DMS 273 treated with DMSO at 0.1 percent for 48 hours (cell line): Measurements from ENCODE around the gene ADORA3.
"Not testable (repeated sequence)": the region's sequence is repeated elsewhere in the genome, so short reads cannot be mapped to it uniquely, and the experiment has no call there.

Source experiments
- DNase-seq: peaks from one replicate; lab custom pipeline; 2025; lab: John Stamatoyannopoulos, UW

The ADORA3 gene

DNA sequence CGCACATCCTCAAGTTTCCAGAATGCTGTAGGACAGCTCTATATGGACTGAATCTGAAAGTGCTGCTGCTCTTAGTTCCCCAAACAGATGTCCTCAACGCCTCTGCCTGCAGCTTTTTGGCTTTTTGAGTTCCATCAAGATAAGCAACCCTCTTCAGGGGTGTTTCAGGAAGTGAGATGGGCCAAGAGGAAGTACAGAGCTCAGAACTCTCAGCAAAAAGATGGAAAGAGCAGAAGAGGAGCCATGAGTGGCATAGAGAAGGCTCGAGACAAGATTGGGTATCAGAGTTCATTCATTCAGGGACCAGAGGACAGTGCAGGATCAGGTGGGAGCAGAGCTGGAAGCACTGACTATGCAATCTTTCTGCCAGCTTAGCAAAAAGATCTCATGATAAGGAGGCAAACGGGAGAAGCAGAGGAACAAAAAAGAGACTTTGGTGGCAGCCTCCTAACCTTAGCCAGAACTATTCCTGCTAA is at the start of gene ADORA3, which contains the start of gene TMIGD3:
Gene ADORA3 (minus strand): TSS at position 49 of the 476 bp plus-strand sequence. CDS start 279 bp downstream, outside the sequence.
Gene TMIGD3 (minus strand): TSS at position 49 of the 476 bp plus-strand sequence. CDS start 279 bp downstream, outside the sequence.
- DNase-seq: no peak

GRCh38 chr1:111553196-111553595 is 49.8 kb upstream of the ADORA3 start:
- no peak for DNase-seq

- no peak for DNase-seq
These were observed 49.2 kb upstream of the ADORA3 start for GRCh38 chr1:111552587-111552986.

DNA sequence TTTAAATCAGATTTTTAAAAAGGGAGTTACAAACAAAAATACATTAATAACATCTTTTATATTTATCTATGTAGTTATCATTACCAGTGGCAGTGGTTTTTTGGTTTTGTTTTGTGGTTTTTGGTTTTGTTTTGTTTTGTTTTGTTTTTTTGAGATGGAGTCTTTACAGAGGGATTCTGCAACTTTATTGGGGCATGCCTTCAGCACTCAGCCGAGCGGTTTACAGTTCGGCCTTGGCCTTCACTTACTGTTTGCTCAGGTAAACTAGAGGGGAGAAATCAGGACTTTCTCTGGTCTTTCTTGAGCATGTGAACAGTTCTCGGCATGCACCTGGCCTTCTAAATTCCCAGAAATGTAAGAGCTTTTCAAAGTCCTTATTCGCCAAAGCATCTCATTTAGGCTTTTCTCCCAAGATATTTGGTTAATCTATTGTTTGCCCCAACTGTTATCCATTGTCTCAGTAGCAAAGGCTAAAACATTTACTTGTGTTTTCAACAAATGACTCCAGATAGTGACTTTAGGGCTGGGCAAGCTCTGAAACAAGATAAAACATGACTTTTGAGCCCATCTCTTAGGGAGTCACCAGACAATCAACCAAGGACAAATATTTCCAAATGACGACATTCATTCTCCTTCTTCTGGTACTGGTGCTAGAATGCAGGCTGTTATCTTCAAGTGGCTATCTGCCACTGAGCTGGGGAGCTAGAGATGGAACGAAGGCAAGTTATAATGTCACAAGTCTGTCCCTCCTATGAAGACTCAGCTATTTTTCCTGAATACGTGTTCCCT is 48.4 kb upstream of the ADORA3 start:
- no peak for DNase-seq

DNA sequence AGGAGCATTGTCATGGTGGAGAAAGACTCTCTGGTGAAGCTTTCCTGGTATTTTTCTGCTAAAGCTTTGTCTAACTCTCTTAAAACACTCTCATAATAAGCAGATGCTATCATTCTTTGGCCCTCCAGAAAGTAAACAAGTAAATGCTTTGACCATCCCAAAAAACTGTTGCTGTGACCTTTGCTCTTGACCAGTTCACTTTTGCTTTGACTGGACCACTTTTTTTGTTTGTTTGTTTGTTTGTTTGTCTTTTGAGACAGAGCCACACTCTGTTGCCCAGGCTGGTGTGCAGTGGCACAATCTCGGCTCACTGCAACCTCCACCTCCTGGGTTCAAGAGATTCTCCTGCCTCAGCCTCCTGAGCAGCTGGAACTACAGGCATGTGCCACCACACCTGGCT is 44.4 kb upstream of the ADORA3 start:
- not testable (repeated sequence) for DNase-seq

- DNase-seq: no peak
These were observed 38.8 kb upstream of the ADORA3 start for GRCh38 chr1:111542187-111542586.

DNA sequence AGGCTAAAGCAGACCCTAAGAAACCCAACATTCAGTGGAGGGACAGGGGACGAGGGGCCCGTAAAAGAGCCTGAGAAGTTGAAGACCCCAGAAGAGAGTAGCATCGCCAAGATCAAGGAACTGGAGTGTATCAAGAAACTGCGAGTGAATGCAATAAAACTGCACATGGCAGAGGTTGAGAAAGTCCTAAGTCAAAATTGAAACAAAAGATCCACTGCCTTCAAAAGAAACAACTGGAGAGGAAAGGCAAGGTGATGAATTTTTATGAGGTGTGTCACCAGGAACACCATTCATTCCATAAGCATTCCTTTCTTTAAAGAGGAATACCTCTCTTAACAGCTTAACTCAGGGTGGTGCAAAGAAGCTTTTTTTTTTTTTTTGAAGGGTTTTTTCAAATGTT is 38.3 kb upstream of the ADORA3 start:
- DNase-seq: no peak

DNA sequence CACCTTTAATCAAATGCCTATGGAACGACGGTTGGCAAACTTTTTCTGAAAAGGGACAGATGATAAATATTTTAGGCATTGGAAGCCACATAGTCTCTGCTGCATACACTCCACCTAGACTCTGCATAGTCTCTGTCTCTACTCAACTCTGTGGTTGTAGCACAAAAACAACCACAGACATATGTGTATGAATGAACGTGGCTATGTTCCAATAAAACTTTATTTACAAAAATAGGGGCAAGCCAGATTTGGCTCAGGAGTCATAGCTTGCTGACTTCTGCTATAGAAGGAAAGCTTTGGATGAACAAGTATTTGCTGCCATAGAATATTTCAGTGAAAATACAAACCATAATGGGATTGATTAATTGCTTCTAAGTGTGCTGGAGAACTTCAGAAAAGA is 37.5 kb upstream of the ADORA3 start:
- no peak for DNase-seq

- DNase-seq: no peak
These were observed 35.1 kb upstream of the ADORA3 start for GRCh38 chr1:111538343-111539025.

DNA sequence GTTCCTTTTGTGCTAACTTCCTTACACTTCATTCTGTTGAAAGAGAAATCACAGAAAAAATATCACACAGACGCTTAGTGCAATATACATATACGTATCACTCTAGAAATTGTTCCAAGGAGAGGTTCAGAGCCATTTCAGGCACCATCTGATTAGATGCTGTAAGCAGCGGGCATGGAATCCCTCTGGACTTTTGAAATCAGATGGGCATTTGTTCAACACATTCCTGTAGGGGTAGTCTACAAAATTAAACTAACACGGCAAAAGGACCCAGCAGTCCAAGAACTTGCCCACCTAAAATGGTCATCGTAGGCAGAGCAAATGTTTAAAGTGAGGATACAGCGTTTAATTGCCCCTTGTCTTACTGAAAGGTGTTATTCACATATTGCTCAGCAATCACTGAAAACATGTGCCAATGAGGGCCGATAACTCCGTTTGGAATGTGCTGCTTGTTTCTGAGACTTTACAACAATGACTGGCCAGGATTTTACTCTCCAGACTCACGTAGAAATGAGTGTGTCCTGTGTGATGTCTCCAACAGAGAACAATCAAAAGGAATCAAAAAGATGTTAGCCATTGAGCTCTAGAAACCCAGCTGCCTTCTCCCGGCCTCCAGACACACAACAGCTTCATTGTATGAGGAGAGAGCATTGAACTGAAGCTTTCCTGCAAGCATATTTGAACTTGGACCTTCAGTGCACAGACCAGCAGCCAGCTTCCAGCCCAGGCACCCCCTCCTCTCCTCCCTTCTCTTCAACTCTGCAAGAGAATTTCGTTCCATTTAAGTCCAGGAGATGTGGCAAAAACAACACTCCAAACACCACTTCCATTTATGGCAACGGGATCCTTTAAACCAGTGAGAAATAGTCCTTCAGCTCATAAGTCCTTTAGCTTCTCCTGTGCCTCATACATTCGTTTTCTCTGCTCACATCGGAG is 32.1 kb upstream of the ADORA3 start:
- no peak for DNase-seq

DNA sequence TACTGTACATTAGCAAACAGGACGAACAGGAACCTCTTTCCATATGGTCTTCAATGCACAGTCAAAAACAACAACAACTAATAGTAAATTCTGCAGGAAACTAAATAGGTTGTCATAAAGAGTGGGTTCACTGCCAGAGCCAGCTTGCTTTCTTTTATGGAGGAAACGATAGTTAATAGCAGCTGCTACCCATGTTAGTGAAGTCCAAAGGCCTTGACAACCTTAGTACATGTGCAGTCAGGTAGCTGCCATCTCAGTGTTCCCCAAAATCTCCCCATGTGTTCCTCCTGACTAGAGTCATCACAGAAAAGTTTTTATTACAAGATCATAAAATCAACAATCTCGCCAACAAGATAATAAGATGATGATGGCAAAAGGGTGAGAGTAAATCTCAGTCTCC is 16.6 kb upstream of the ADORA3 start:
- DNase-seq: no peak

DNA sequence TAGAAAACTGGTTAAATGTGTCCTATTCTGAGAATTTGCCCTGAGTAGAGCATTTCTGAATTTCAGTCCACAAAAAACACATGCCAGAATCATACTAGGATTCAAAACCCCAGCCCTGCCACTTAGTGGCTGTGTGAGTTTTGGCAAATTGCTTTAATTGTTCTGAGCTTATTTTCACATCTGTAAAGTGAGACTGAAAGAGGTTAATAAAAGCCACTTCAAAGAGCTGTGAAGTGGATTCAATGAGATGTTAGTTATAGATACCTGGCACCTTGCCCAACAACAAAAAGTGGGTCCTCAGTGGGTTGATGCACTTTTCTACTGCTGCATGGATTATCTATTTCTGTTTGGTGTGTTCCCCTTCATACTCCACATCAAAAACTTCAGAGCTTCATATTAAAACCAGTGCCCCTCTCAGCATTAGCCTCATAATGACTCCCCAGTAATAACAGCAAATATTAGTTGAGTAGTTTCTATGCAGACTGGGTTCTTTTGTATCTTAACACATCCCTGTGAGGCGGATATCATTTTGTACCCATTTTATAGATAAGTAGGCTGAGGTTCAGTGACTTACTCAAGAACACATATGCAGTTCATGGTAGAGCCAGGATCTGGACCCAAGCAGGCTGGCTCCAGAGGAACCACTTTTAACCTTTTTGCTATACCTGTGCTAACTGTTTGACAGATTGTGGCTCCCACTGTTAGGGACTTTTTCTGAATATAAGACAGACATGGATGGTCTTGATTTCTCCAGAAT is 14.2 kb upstream of the ADORA3 start:
- no peak for DNase-seq

- no peak for DNase-seq
These were observed 12.6 kb upstream of the ADORA3 start for GRCh38 chr1:111516005-111516535.

GRCh38 chr1:111515291-111516004 is 12.0 kb upstream of the ADORA3 start:
- DNase-seq: no peak

- DNase-seq: no peak
These were observed 10.1 kb upstream of the ADORA3 start for GRCh38 chr1:111513410-111514020.

DNA sequence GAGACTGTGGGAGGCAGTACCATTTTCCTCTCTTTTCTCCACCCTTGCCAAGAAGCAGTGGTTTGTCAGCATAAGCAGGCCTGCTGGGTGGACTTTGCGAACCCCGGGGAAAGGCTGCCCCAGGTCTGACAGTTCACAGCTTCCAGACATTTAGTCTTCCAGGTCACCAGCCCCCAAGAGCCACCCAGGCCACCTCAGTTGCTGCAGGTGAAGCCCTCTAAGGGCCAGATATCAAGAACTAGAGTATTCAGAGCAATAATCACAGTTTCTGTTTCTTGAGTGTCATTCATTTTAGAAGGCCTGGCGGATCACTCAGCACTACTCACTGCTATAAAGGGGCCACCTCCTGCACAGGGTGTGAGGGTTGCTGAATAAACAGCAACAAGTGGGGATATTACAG is 9.5 kb upstream of the ADORA3 start:
- DNase-seq: no peak

GRCh38 chr1:111512132-111512889 is 8.9 kb upstream of the ADORA3 start:
- DNase-seq: no peak

- no peak for DNase-seq
These were observed 7.9 kb upstream of the ADORA3 start for GRCh38 chr1:111511370-111511769.

DNA sequence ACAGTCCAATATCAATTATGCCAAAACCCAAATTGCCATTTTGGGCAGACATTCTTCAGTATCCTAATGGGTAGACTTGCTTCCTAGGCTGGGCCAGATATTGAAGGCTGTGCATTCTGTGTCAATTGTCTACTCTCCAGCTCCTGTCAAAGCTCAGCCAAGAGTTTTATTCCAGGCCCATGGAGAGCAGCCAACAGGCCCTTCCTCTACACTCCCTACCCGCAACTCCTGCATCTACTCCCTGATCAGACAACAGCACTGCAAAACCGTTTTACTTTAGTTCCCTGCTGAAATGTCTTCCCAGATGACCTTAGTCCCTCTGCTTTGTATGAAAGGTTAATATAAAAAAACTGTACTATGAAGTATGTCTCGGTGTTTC is 6.6 kb upstream of the ADORA3 start:
- DNase-seq: no peak
